ENCODE measurements around the gene ARHGEF33.

GRCh38 chr2:39023649-39024048 is 134.0 kb downstream of the ARHGEF33 start:
- TF ChIP-seq CTCF (conservative IDR thresholded peaks at IDR 0.05 in 1 of 2, IDR thresholded peaks at IDR 0.05 in 1 of 2; ENCODE audit: extremely low read depth in 1 of 2, insufficient read depth in 1 of 2, low read depth in 1 of 2, low read length in 2 of 2) (no peak), EZH2 (IDR thresholded peaks at IDR 0.05; ENCODE audit: borderline replicate concordance, low read length) (no peak)

Measured in mammary epithelial cell (primary cell).